GM19468 (cell line): Measurements from ENCODE around the gene TNKS1BP1.

ENCODE experiments used
- ATAC-seq: cut with Tn5 transposase; IDR thresholded peaks from one replicate; pipeline ENCODE4 v1.9.1; 2021; ENCODE audit warnings: mild to moderate bottlenecking, moderate library complexity, moderate number of reproducible peaks; ENCODE audit not compliant: unreplicated experiment; ENCODE audit errors: extremely low read depth

The TNKS1BP1 gene

GRCh38 chr11:57313071-57313787, 11.5 kb downstream of the TNKS1BP1 start:
- no peak for ATAC-seq

GRCh38 chr11:57312511-57313021, 12.2 kb downstream of the TNKS1BP1 start:
- ATAC-seq = no peak

- peak; percentile 98 for ATAC-seq
These were observed 13.4 kb downstream of the TNKS1BP1 start for GRCh38 chr11:57311109-57311936.

GRCh38 chr11:57310630-57311086, 14.1 kb downstream of the TNKS1BP1 start:
- ATAC-seq = no peak

GRCh38 chr11:57310091-57310490, 14.7 kb downstream of the TNKS1BP1 start:
- ATAC-seq = no peak

GRCh38 chr11:57309106-57310059, 15.4 kb downstream of the TNKS1BP1 start:
- no peak for ATAC-seq

GRCh38 chr11:57308426-57309060, 16.2 kb downstream of the TNKS1BP1 start:
- ATAC-seq = no peak

GRCh38 chr11:57307666-57308270, 17.0 kb downstream of the TNKS1BP1 start:
- ATAC-seq = no peak

GRCh38 chr11:57306940-57307565, 17.7 kb downstream of the TNKS1BP1 start:
- ATAC-seq = no peak

GRCh38 chr11:57306161-57306876, 18.4 kb downstream of the TNKS1BP1 start:
- no peak for ATAC-seq

GRCh38 chr11:57305523-57305922, 19.2 kb downstream of the TNKS1BP1 start:
- no peak for ATAC-seq

GRCh38 chr11:57303990-57304579, 20.7 kb downstream of the TNKS1BP1 start:
- no peak for ATAC-seq

GRCh38 chr11:57303280-57303989, 21.3 kb downstream of the TNKS1BP1 start:
- ATAC-seq = no peak

GRCh38 chr11:57302489-57302888, 22.3 kb downstream of the TNKS1BP1 start:
- no peak for ATAC-seq

GRCh38 chr11:57301711-57302423, 22.9 kb downstream of the TNKS1BP1 start:
- no peak for ATAC-seq

- no peak for ATAC-seq
These were observed 24.0 kb downstream of the TNKS1BP1 start for GRCh38 chr11:57300785-57301184.
